ENCODE measurements around the gene RALGPS1. TPM values are rescaled to one million over a fixed set of nuclear protein-coding genes. Genes with fewer than 3 reads are reported as not detected.
A peak's percentile ranks its signal among the peaks of the same experiment; 100 is the strongest.

Gene RALGPS1
- total RNA-seq, 4 donors from 2014 or later, result 2.2 to 10.3 (median 5.4) TPM

DNA sequence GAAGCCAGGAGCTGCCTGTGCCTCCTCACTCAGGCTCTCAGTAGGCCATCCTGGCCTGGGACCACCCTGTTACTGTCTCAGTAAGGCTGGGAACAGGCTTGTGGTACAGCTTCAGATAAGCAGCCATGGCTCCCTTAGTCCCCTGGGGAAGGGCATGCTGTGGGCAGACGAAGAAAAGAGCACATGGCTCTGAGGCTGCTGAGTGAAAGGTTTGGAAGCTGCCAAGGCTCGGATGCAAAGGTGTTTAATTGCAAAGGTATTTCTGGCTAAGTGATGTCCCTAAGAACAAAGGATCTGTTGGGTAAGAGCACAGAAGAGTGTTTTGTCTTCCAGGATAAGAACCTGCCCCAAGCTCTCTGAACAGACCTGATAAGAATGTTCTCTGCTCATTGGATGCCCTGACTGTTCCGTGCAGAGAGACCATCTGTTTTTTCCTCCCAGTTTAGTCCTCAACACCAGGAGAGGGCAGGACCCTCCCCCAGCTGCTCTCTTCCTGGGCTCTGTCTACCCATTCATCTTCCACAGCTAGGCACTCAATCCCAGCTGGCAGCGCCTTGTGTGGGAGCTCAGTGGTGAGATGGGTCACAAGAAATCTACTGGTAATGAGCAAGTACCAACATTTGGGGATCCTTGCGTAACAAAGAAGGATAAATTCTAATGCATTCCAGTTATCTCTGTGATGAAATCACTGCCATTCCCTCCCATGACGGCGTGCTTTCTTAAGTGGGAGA is 190.2 kb downstream of the RALGPS1 start:
- in situ Hi-C loops (cut with MboI; ENCODE audit: low sequenced_read_pairs in 4 of 4) (no loop called here), intact Hi-C loops (cut with DNase I; ENCODE audit: low total_unique reads) (loop anchor here (5.0 kb wide), 1 partner anchor 93 kb away; no protein-coding TSS in a partner anchor)
- H3K27ac ChIP-seq, result peak overlapping the region in 3 of 4 donors; percentile 12 to 24 (median 15)
- H3K9me3 ChIP-seq, result no peaks in the 10 kb centered on the region
- H3K4me3 ChIP-seq, result no peak overlapping the region
- peak in 1 of 2 donors; percentile 4 for ATAC-seq
- H3K36me3 ChIP-seq, result no peaks in the 10 kb centered on the region
- no peaks in the 10 kb centered on the region for H3K27me3 ChIP-seq
- no peak for TF ChIP-seq POLR2A (IDR thresholded peaks at IDR 0.05)
- TF ChIP-seq, protein P1, sequence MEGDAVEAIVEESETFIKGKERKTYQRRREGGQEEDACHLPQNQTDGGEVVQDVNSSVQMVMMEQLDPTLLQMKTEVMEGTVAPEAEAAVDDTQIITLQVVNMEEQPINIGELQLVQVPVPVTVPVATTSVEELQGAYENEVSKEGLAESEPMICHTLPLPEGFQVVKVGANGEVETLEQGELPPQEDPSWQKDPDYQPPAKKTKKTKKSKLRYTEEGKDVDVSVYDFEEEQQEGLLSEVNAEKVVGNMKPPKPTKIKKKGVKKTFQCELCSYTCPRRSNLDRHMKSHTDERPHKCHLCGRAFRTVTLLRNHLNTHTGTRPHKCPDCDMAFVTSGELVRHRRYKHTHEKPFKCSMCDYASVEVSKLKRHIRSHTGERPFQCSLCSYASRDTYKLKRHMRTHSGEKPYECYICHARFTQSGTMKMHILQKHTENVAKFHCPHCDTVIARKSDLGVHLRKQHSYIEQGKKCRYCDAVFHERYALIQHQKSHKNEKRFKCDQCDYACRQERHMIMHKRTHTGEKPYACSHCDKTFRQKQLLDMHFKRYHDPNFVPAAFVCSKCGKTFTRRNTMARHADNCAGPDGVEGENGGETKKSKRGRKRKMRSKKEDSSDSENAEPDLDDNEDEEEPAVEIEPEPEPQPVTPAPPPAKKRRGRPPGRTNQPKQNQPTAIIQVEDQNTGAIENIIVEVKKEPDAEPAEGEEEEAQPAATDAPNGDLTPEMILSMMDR (IDR thresholded peaks at IDR 0.05 in 4 of 5, conservative IDR thresholded peaks at IDR 0.05 in 1 of 5), result no peak
- no peak for DNase-seq
- peaks cover 17 to 43% of the 10 kb centered on the region in 2 donors for H3K4me1 ChIP-seq

DNA sequence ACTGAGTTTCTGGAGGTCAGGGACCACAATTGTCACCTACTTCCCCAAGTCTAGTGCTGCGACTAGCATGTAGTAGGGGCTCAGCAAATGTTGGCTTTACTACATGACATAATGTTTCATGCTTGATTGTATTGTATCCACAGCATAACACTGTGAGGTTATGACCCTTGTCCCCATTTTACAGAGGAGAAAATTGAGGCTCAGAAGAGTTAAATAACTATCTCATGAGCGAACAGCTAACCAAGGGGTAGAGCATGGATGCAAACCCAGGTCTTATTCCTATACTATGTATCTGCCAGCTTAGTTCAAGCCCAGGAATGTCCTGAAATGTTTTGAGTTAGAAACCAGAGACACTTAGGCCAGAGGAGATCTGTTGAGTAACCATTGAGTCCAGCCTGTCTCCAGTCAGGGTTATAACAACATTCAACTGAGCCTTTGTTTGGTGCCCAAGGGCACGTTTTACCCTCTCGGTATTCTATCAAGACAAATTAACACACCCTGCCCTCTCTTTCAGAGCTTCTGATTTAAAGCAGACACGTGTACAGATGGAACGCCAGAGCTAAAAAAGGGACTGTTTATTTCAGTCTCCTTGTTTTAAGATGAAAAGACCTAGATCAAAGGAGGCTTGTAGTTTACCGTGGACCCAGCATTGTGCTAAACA is 191.4 kb downstream of the RALGPS1 start:
- DNase-seq, result no peak
- no peak for TF ChIP-seq POLR2A (IDR thresholded peaks at IDR 0.05)
- TF ChIP-seq, protein P1 (IDR thresholded peaks at IDR 0.05 in 4 of 5, conservative IDR thresholded peaks at IDR 0.05 in 1 of 5), result no peak
- in situ Hi-C loops (cut with MboI; ENCODE audit: low sequenced_read_pairs in 4 of 4), result no loop called here
- Histone ChIP-seq H3K4me1 (peaks cover 22 to 43% of the 10 kb centered on the region in 2 donors), H3K27me3 (no peaks in the 10 kb centered on the region), H3K4me3 (no peak overlapping the region), H3K27ac (no peak overlapping the region), H3K9me3 (no peaks in the 10 kb centered on the region), H3K36me3 (no peaks in the 10 kb centered on the region)
- ATAC-seq, result no peak
- intact Hi-C loops (cut with DNase I; ENCODE audit: low total_unique reads), result no loop called here

DNA sequence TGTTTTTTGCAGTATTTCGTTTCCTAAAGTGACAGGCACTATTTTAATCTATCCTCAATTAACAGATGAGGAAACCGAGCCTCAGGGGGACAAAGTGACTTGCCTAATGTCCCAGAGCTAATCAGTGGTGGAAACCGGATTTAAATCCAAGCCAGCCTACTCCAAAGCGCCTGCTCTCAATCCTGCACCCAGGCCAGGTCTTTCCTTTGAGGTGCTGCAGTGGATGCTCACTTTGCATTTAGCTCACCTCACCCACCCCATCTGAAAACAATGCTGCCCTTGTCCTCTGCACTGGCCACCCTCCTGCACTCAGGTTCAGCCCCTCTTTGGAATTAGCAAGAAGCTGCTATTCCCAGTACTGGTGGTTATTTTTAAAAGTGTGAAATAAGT is 191.9 kb downstream of the RALGPS1 start:
- no peak for ATAC-seq
- TF ChIP-seq POLR2A (IDR thresholded peaks at IDR 0.05), result no peak
- TF ChIP-seq, protein P1 (IDR thresholded peaks at IDR 0.05 in 4 of 5, conservative IDR thresholded peaks at IDR 0.05 in 1 of 5), result no peak
- Histone ChIP-seq H3K27me3 (no peaks in the 10 kb centered on the region), H3K9me3 (no peaks in the 10 kb centered on the region), H3K4me1 (peaks cover 22 to 46% of the 10 kb centered on the region in 2 donors), H3K27ac (no peak overlapping the region), H3K4me3 (no peak overlapping the region), H3K36me3 (no peaks in the 10 kb centered on the region)
- no peak for DNase-seq
- intact Hi-C loops (cut with DNase I; ENCODE audit: low total_unique reads) (no loop called here), in situ Hi-C loops (cut with MboI; ENCODE audit: low sequenced_read_pairs in 4 of 4) (no loop called here)

DNA sequence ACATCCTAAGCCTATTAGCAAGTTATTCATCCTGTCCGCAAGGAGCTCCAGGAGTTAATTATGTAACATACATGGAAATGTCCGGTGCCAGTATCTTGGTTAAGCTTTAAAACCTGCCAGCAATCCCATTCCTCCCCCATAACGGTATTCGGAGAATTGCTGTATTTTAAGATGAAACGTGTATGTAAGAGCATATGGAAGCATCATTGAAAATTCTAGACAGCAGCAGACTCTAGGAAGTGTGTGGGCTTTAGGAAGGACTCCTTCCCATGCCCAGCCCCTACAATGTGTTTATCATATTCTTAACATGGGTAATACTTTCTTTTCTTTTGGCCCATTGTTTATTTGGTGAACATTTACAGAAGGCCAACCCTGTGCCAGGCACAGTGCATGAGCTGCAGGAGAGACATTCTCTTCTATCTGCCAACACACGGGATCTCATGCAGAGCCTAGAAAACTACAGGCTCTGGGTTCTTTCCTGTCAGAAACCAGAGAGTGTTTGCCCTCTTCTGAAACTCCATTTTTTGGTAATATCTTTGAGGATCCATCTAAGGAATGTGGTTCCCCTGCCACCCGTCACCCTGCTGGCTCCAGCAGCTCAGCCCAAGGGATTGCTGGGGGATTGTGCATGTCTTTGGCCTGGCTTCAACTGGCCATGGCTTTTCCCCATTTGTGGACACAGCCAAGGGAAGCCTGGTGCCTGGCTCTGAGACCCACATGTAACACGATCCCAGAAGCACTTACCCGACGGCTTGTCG is 192.8 kb downstream of the RALGPS1 start:
- peak overlapping the region; percentile 6 to 95 (median 57) for H3K27ac ChIP-seq
- H3K9me3 ChIP-seq, result no peaks in the 10 kb centered on the region
- in situ Hi-C loops (cut with MboI; ENCODE audit: low sequenced_read_pairs in 4 of 4), result no loop called here
- H3K27me3 ChIP-seq, result no peaks in the 10 kb centered on the region
- H3K36me3 ChIP-seq, result no peaks in the 10 kb centered on the region
- DNase-seq, result no peak
- TF ChIP-seq POLR2A (IDR thresholded peaks at IDR 0.05), result no peak
- TF ChIP-seq, protein P1 (IDR thresholded peaks at IDR 0.05 in 4 of 5, conservative IDR thresholded peaks at IDR 0.05 in 1 of 5), result no peak
- ATAC-seq, result peak in 1 of 2 donors; percentile 22
- intact Hi-C loops (cut with DNase I; ENCODE audit: low total_unique reads), result no loop called here
- peaks cover 28 to 49% of the 10 kb centered on the region in 2 donors for H3K4me1 ChIP-seq
- no peak overlapping the region for H3K4me3 ChIP-seq

All from gastrocnemius medialis (tissue), 4 donors.